Measurements from ENCODE around the gene UPP2. TPM values are rescaled to one million over a fixed set of nuclear protein-coding genes. Genes with fewer than 3 reads are reported as not detected.

The UPP2 gene
- polyA plus RNA-seq, 2 of the 4 experiments (the other 2 are of a cell fraction): not detected

DNA sequence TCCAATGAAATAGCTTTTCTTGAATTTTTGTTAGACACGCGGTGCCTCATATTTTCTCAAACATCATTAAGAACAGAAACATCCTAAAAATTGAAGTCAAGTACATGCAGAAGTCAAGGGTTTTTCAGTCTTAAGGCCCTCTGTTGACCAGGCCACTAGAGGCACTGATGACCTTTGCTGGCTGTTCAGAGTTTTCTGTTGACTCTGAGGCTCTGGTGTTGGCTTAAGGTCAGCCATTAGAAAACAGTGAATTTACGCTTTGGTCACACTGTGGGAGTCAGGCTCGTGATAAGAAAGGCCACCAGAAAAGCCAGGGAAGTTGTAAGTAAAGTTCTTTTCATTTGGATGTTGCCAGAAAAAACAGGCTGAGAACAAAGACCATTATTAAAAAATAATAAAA, 5.8 kb upstream of the UPP2 start:
- POLR2A ChIA-PET: no interaction called here
- H3K9me3 ChIP-seq: no peaks in the 10 kb centered on the region
- peaks cover 15% of the 10 kb centered on the region; the same call in 2 of the 3 replicates for H3K4me1 ChIP-seq
- WGBS (ENCODE audit: missing lambda C conversion rate): 83% methylated on average over 4 of the region's 4 CpGs
- no peak overlapping the region for H3K4me3 ChIP-seq
- CTCF ChIA-PET: no interaction called here
- no peak overlapping the region; a peak in 1 of 6 replicates for H3K27ac ChIP-seq
- DNase-seq (ENCODE audit: low read depth in 1 of 2, low spot score in 1 of 2) (peak in 1 of 2 experiments; percentile 14), FAIRE-seq (no peak), ATAC-seq (no peak)
- TF ChIP-seq POLR2AphosphoS2 (conservative IDR thresholded peaks at IDR 0.05; ENCODE audit: low read length) (no peak), JUNB (IDR thresholded peaks at IDR 0.05) (no peak), KDM1A (IDR thresholded peaks at IDR 0.05; ENCODE audit: low read depth) (no peak), CHD4 (IDR thresholded peaks at IDR 0.05; ENCODE audit: borderline replicate concordance) (no peak), PHF8 (IDR thresholded peaks at IDR 0.05; ENCODE audit: borderline replicate concordance, low read depth) (no peak), EP300 (IDR thresholded peaks at IDR 0.05) (no peak), FOXS1 (CRISPR knock-in tag; IDR thresholded peaks at IDR 0.05) (no peak), MAZ (IDR thresholded peaks at IDR 0.05; ENCODE audit: borderline replicate concordance, low read depth, low read length) (no peak), MAFK (IDR thresholded peaks at IDR 0.05; ENCODE audit: partially characterized antibody) (no peak), SMC3 (IDR thresholded peaks at IDR 0.05) (no peak), ESRRA (IDR thresholded peaks at IDR 0.05; ENCODE audit: borderline replicate concordance, low read length) (no peak), CEBPB (IDR thresholded peaks at IDR 0.05) (no peak), HOXB13 (CRISPR knock-in tag; IDR thresholded peaks at IDR 0.05; ENCODE audit: low read depth) (no peak), HOXB5 (CRISPR knock-in tag; IDR thresholded peaks at IDR 0.05) (no peak)
- TF ChIP-seq, protein P1, sequence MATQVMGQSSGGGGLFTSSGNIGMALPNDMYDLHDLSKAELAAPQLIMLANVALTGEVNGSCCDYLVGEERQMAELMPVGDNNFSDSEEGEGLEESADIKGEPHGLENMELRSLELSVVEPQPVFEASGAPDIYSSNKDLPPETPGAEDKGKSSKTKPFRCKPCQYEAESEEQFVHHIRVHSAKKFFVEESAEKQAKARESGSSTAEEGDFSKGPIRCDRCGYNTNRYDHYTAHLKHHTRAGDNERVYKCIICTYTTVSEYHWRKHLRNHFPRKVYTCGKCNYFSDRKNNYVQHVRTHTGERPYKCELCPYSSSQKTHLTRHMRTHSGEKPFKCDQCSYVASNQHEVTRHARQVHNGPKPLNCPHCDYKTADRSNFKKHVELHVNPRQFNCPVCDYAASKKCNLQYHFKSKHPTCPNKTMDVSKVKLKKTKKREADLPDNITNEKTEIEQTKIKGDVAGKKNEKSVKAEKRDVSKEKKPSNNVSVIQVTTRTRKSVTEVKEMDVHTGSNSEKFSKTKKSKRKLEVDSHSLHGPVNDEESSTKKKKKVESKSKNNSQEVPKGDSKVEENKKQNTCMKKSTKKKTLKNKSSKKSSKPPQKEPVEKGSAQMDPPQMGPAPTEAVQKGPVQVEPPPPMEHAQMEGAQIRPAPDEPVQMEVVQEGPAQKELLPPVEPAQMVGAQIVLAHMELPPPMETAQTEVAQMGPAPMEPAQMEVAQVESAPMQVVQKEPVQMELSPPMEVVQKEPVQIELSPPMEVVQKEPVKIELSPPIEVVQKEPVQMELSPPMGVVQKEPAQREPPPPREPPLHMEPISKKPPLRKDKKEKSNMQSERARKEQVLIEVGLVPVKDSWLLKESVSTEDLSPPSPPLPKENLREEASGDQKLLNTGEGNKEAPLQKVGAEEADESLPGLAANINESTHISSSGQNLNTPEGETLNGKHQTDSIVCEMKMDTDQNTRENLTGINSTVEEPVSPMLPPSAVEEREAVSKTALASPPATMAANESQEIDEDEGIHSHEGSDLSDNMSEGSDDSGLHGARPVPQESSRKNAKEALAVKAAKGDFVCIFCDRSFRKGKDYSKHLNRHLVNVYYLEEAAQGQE (IDR thresholded peaks at IDR 0.05): no peak
- TF ChIP-seq, protein P2, sequence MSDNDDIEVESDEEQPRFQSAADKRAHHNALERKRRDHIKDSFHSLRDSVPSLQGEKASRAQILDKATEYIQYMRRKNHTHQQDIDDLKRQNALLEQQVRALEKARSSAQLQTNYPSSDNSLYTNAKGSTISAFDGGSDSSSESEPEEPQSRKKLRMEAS (IDR thresholded peaks at IDR 0.05): no peak
- no peak overlapping the region for H3K4me2 ChIP-seq

DNA sequence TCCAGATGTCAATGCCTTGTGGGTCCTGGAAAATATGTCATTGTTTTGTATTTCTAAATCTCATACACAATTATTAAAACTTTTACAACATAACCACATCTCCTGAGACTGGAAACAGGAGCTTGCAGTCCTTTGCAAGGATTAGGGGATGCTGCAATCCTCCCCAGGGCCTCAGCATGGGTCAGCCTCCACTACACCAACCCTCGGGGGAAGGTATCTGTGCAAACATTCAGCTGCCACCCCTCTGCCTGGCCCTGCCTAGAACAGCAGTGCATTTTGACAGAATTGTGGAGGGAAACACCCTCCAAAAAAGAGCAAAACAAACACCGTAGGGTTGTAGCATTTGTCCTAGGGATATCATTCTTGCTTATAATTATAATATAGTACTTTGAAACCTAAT, 4.2 kb upstream of the UPP2 start:
- no peak for FAIRE-seq

DNA sequence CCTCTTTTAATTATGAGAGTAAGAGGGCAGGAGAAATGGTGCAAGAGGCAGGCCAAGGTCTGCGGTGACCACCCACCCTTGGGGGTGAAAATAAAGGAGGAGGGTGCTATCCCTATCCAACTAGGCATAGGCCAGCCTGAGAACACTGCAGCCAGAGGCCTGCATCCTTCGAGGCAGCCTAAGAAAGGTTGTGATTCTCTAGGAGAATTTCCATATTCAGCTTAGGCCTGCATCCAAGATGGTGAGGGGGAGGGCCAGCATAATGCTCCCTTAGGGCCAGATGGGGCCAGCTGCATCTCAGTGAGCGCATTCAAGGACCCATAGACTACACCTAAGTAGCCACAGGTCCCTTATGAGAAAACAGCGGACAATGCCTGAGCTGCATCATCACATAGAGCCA, 3.5 kb upstream of the UPP2 start:
- ChIA-PET CTCF (interaction anchor here (1.4 kb wide), 1 partner anchor 74 kb away, joined by 3 read pairs; no protein-coding TSS in a partner anchor), POLR2A (no interaction called here)
- 81% methylated on average over 4 of the region's 4 CpGs for WGBS (ENCODE audit: missing lambda C conversion rate)
- H3K4me2 ChIP-seq: no peak overlapping the region
- H3K4me1 ChIP-seq: peaks cover 15% of the 10 kb centered on the region; the same call in 2 of the 3 replicates
- DNase-seq (ENCODE audit: low read depth in 1 of 2, low spot score in 1 of 2) (no peak), ATAC-seq (no peak), FAIRE-seq (no peak)
- TF ChIP-seq MYC (IDR thresholded peaks at IDR 0.05; ENCODE audit: borderline replicate concordance, low read length) (no peak), TFCP2L1 (CRISPR knock-in tag; IDR thresholded peaks at IDR 0.05) (no peak), HEYL (CRISPR knock-in tag; IDR thresholded peaks at IDR 0.05) (no peak), ESRRA (IDR thresholded peaks at IDR 0.05; ENCODE audit: borderline replicate concordance, low read length) (no peak), ZFP36 (IDR thresholded peaks at IDR 0.05; ENCODE audit: borderline replicate concordance, partially characterized antibody) (no peak), RARB (CRISPR knock-in tag; IDR thresholded peaks at IDR 0.05) (no peak), GATA3 (IDR thresholded peaks at IDR 0.05; ENCODE audit: borderline replicate concordance) (no peak), RFX5 (IDR thresholded peaks at IDR 0.05) (no peak), BHLHE40 (IDR thresholded peaks at IDR 0.05; ENCODE audit: low read depth, low read length) (no peak)
- TF ChIP-seq, protein P3, sequence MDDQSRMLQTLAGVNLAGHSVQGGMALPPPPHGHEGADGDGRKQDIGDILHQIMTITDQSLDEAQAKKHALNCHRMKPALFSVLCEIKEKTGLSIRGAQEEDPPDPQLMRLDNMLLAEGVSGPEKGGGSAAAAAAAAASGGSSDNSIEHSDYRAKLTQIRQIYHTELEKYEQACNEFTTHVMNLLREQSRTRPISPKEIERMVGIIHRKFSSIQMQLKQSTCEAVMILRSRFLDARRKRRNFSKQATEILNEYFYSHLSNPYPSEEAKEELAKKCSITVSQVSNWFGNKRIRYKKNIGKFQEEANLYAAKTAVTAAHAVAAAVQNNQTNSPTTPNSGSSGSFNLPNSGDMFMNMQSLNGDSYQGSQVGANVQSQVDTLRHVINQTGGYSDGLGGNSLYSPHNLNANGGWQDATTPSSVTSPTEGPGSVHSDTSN (IDR thresholded peaks at IDR 0.05): no peak
- no peak overlapping the region for H3K4me3 ChIP-seq
- no peaks in the 10 kb centered on the region for H3K9me3 ChIP-seq
- 0 out of 6 replicates have a peak overlapping the region, but pooled peaks of 1 of the 2 experiments have one; percentile 16 for H3K27ac ChIP-seq

More for the DNA sequence above, 4.2 kb upstream of the UPP2 start:
- H3K9me3 ChIP-seq: no peaks in the 10 kb centered on the region
- TF ChIP-seq GATA3 (IDR thresholded peaks at IDR 0.05; ENCODE audit: borderline replicate concordance): no peak
- H3K4me2 ChIP-seq: no peak overlapping the region
- POLR2A ChIA-PET: no interaction called here
- WGBS (ENCODE audit: missing lambda C conversion rate): 67% methylated on average over 2 of the region's 2 CpGs
- H3K4me3 ChIP-seq: no peak overlapping the region
- DNase-seq (ENCODE audit: low read depth in 1 of 2, low spot score in 1 of 2): no peak
- H3K27ac ChIP-seq: no peak overlapping the region
- CTCF ChIA-PET: no interaction called here
- no peak for ATAC-seq
- H3K4me1 ChIP-seq: peaks cover 15% of the 10 kb centered on the region; the same call in 2 of the 3 replicates

Data from A549 (cell line).